K562 (cell line): Measurements from ENCODE around the gene GP2. TPM values are rescaled to one million over a fixed set of nuclear protein-coding genes. Genes with fewer than 3 reads are reported as not detected.

ENCODE experiments used
- ATAC-seq: fragments of 200-7000 bp; cut with Tn5 transposase; 3 replicates; pipeline ENCODE4 v1.9.1; 2020; ENCODE audit warnings: moderate library complexity
- BruUV-seq: library from RNA; stranded (reverse); fragments of 400-500 nt; replicated peaks from 2 replicates; lab custom pipeline; 2021; lab: Mats Ljungman, UMichigan
- CTCF ChIA-PET: fragments of 300-600 bp; formaldehyde crosslinking; extraction: SDS; loops from one replicate; lab custom pipeline; 2021; ENCODE audit warnings: low intra/inter-chr PET ratio; lab: Yijun Ruan, JAX
- POLR2A ChIA-PET: fragments of 300-600, 350-650 bp; sonication (Branson Sonifier 250); formaldehyde crosslinking; extraction: SDS; loops from one replicate; lab custom pipeline; 2021; ENCODE audit warnings: antibody characterized with exemption, inconsistent platforms; lab: Yijun Ruan, JAX
- DNase-seq, 4 experiments: peaks; one replicate each; pipeline versions ENCODE4 v3.0.0 to v3.0.0-alpha.2; 2011 to 2018; ENCODE audit warnings: low spot score in 3 of 4, mixed read lengths in 3 of 4; ENCODE audit errors: extremely low read depth in 1 of 4
- FAIRE-seq: peaks from 2 replicates; lab custom pipeline; 2011; peaks lifted over from hg19 to GRCh38; lab: Jason Lieb, UNC
- H2AFZ ChIP-seq: 2 replicates; pipeline ENCODE4 v1.6.0; 2011; ENCODE audit warnings: low read depth, low read length, control low read depth, inconsistent platforms
- H3K27ac ChIP-seq: fragments of 200-600 bp; 3 replicates; pipeline ENCODE4 v1.8.0; 2011; ENCODE audit warnings: low read depth, mild to moderate bottlenecking, control low read depth, inconsistent platforms, low read length, moderate library complexity, mixed read lengths; ENCODE audit errors: extremely low read depth
- H3K27me3 ChIP-seq, 2 experiments: fragments of 300-600 bp in 1 of 2; 2 replicates in 1 of 2; 3 replicates in 1 of 2; pipeline versions ENCODE4 v1.6.0 to v1.8.0; 2011; ENCODE audit warnings: inconsistent platforms in 2 of 2, low read length in 2 of 2, mild to moderate bottlenecking in 1 of 2, mixed read lengths in 1 of 2, moderate library complexity in 1 of 2; ENCODE audit not compliant: control insufficient read depth in 2 of 2, insufficient read depth in 2 of 2
- H3K36me3 ChIP-seq: fragments of 300-600 bp; 3 replicates; pipeline ENCODE4 v1.8.0; 2011; ENCODE audit warnings: mild to moderate bottlenecking, low read length, inconsistent platforms; ENCODE audit not compliant: control insufficient read depth, insufficient read depth
- H3K4me1 ChIP-seq, 2 experiments: fragments of 200-600 bp in 1 of 2; replicated peaks in 1 of 2; 2 replicates in 1 of 2; 3 replicates in 1 of 2; pipeline versions ENCODE4 v1.5.1 to v1.8.0; 2011; ENCODE audit warnings: inconsistent platforms in 2 of 2, low read length in 2 of 2, mild to moderate bottlenecking in 1 of 2, mixed read lengths in 1 of 2, moderate library complexity in 1 of 2; ENCODE audit not compliant: control insufficient read depth in 2 of 2, insufficient read depth in 2 of 2
- H3K4me2 ChIP-seq: 2 replicates; pipeline ENCODE4 v1.6.1; 2011; ENCODE audit warnings: low read length, control low read depth, inconsistent platforms, mixed read lengths; ENCODE audit not compliant: insufficient read depth
- H3K4me3 ChIP-seq: fragments of 200-600 bp; sonication (generic), shearing (Covaris generic); 2 replicates; pipeline ENCODE4 v1.5.1; 2016; ENCODE audit warnings: control low read depth, inconsistent platforms
- H3K79me2 ChIP-seq: fragments of 200-600 bp; 3 replicates; pipeline ENCODE4 v1.8.0; 2011; ENCODE audit warnings: low read length, inconsistent platforms; ENCODE audit not compliant: control insufficient read depth, insufficient read depth
- H3K9ac ChIP-seq, 2 experiments: 2 replicates each; pipeline versions ENCODE4 v1.6.0 to v1.6.1; 2011; ENCODE audit warnings: low read depth in 2 of 2, low read length in 2 of 2, control low read depth in 1 of 2, inconsistent platforms in 1 of 2, mild to moderate bottlenecking in 1 of 2, mixed read lengths in 1 of 2; ENCODE audit not compliant: insufficient read depth in 1 of 2
- H3K9me1 ChIP-seq: one replicate; pipeline ENCODE4 v1.6.0; 2011; ENCODE audit warnings: inconsistent platforms, mild to moderate bottlenecking, low read length, moderate library complexity; ENCODE audit not compliant: control insufficient read depth, insufficient read depth
- H3K9me3 ChIP-seq: replicated peaks from 2 replicates; pipeline ENCODE4 v1.5.1; 2011; ENCODE audit warnings: low read depth, low read length, inconsistent platforms; ENCODE audit not compliant: control insufficient read depth, insufficient read depth
- H4K20me1 ChIP-seq: replicated peaks from 2 replicates; pipeline ENCODE4 v1.6.1; 2011; ENCODE audit warnings: low read length, inconsistent platforms, mixed read lengths; ENCODE audit not compliant: control insufficient read depth, insufficient read depth
- ARID3B ChIP-seq: fragments of 250-450 bp; sonication (Bioruptor Pico); IDR thresholded peaks from 2 replicates; pipeline ENCODE4 v1.4.0; 2020; ENCODE audit warnings: borderline replicate concordance
- FOXP4 ChIP-seq: sonication (generic); formaldehyde crosslinking; IDR thresholded peaks from 2 replicates; pipeline ENCODE4 v1.8.0; 2022; ENCODE audit warnings: mild to moderate bottlenecking, missing genetic modification reagents, borderline replicate concordance
- HMBOX1 ChIP-seq: sonication (generic); IDR thresholded peaks from 2 replicates; pipeline ENCODE4 v1.6.1; 2016
- HOMEZ ChIP-seq: fragments of 250-450 bp; sonication (Bioruptor Pico); IDR thresholded peaks from 2 replicates; pipeline ENCODE4 v1.4.0; 2020; ENCODE audit warnings: mild to moderate bottlenecking, moderate library complexity
- ILF3 ChIP-seq: fragments of 450-650 bp; IDR thresholded peaks from 2 replicates; pipeline ENCODE4 v1.6.1; 2018; ENCODE audit warnings: antibody characterized with exemption, mild to moderate bottlenecking, moderate library complexity, borderline replicate concordance
- MED1 ChIP-seq: sonication (generic); formaldehyde crosslinking; IDR thresholded peaks from 2 replicates; pipeline ENCODE4 v1.8.1; 2023; ENCODE audit warnings: missing genetic modification reagents, borderline replicate concordance
- MYBL2 ChIP-seq, 2 experiments: fragments of 450-650 bp in 1 of 2; sonication (generic) in 1 of 2; formaldehyde crosslinking in 1 of 2; IDR thresholded peaks; 2 replicates each; pipeline versions ENCODE4 v1.6.1 to v1.8.1; 2017 to 2022; ENCODE audit warnings: borderline replicate concordance in 1 of 2, inconsistent platforms in 1 of 2, low read depth in 1 of 2, mild to moderate bottlenecking in 1 of 2, missing genetic modification reagents in 1 of 2, moderate library complexity in 1 of 2
- MYC ChIP-seq, 2 experiments: fragments of 250-450 bp in 1 of 2; sonication (Bioruptor Pico) in 1 of 2; IDR thresholded peaks; 2 replicates each; pipeline versions ENCODE4 v1.5.1 to v1.6.1; 2012 to 2021; ENCODE audit warnings: low read depth in 2 of 2, borderline replicate concordance in 1 of 2, improper control_type of control experiment in 1 of 2, low read length in 1 of 2, mild to moderate bottlenecking in 1 of 2, moderate library complexity in 1 of 2
- PRPF4 ChIP-seq: fragments of 200-400 bp; formaldehyde crosslinking; IDR thresholded peaks from one replicate; pipeline ENCODE4 v1.6.1; 2017; ENCODE audit warnings: low read length, low read depth, mild to moderate bottlenecking; ENCODE audit not compliant: insufficient read depth, poor library complexity, severe bottlenecking
- PURB ChIP-seq: sonication (generic); formaldehyde crosslinking; IDR thresholded peaks from 2 replicates; pipeline ENCODE4 v1.9.0; 2021; ENCODE audit warnings: low read depth, mild to moderate bottlenecking, missing genetic modification reagents
- RBFOX2 ChIP-seq: fragments of 200-400 bp; formaldehyde crosslinking; IDR thresholded peaks from 2 replicates; pipeline ENCODE4 v1.6.1; 2017; ENCODE audit warnings: low read depth, mild to moderate bottlenecking, low read length, moderate library complexity
- RBM22 ChIP-seq: fragments of 200-400 bp; formaldehyde crosslinking; IDR thresholded peaks from 2 replicates; pipeline ENCODE4 v1.6.1; 2018; ENCODE audit warnings: low read length, low read depth; ENCODE audit not compliant: poor library complexity, severe bottlenecking
- SIN3B ChIP-seq: fragments of 450-650 bp; IDR thresholded peaks from 2 replicates; pipeline ENCODE4 v1.6.1; 2017; ENCODE audit warnings: low read depth, mild to moderate bottlenecking, moderate library complexity
- TRIM24 ChIP-seq, 2 experiments: fragments of 450-650 bp; IDR thresholded peaks; 2 replicates each; pipeline ENCODE4 v1.6.1; 2016
- WGBS: fragments of 100-300 bp; shearing (Covaris generic); methylation state at CpG from one replicate; pipeline ENCODE4 v1.1.6; 2016; ENCODE audit warnings: low coverage, mixed read lengths; ENCODE audit not compliant: insufficient coverage; ENCODE audit errors: missing lambda C conversion rate; 5-methylcytosine and 5-hydroxymethylcytosine counted together
- in situ Hi-C: fragments of 300-500 bp; cut with MboI; formaldehyde crosslinking; loops from 4 replicates; pipeline ENCODE4 v1.15.0; 2018; ENCODE audit warnings: inconsistent platforms, mixed read lengths
- intact Hi-C: fragments of 100-400 bp; cut with micrococcal nuclease; formaldehyde crosslinking; loops from 2 replicates; pipeline ENCODE4 v1.14.2; 2022
- polyA plus RNA-seq, 8 experiments: library from polyadenylated mRNA; depleted of rRNA in 4 of 8; stranded (reverse) in 5 of 8; unstranded in 3 of 8; fragments of >200 nt; fragmentation: Nextera tagmentation in 2 of 8; fragmentation: Illumina TruSeq in 1 of 8; extraction: Ambion mirVana in 2 of 8; extraction: Trizol in 1 of 8; gene quantifications; 2 replicates each; pipeline versions ENCODE4 v1.2.1 to v1.2.3, GENCODE V29; 2011 to 2014; ENCODE audit warnings: inconsistent platforms in 1 of 8, missing spikeins in 1 of 8
- total RNA-seq, 7 experiments: library from RNA; depleted of rRNA in 6 of 7; stranded (reverse); fragments of >200 nt in 6 of 7; fragmentation: Illumina TruSeq in 2 of 7; extraction: Trizol in 2 of 7; gene quantifications; 2 replicates each; pipeline versions ENCODE4 v1.2.1 to v1.2.3, GENCODE V29; 2011 to 2021; ENCODE audit warnings: low replicate concordance in 1 of 7

Gene GP2
- total and polyA plus RNA-seq, 9 of the 15 experiments (the other 6 are each of a cell fraction or from before 2014, with no cell fraction given) = 5.9 TPM; not detected in 8

GRCh38 chr16:20363191-20363590 is 35.9 kb upstream of the GP2 start:
- no TSS peak for BruUV-seq
- in situ Hi-C loops = no loop called here
- CTCF ChIA-PET = no interaction called here
- no peak for TF ChIP-seq TRIM24 (IDR thresholded peaks at IDR 0.05)
- no peak for TF ChIP-seq MYC (IDR thresholded peaks at IDR 0.05; ENCODE audit: low read depth, low read length)
- no peak for TF ChIP-seq MYC (CRISPR knock-in tag; IDR thresholded peaks at IDR 0.05; ENCODE audit: borderline replicate concordance, low read depth)
- TF ChIP-seq MED1 (CRISPR knock-in tag) = no peak
- TF ChIP-seq SIN3B = no peak
- TF ChIP-seq ARID3B = no peak
- no peak for TF ChIP-seq FOXP4 (CRISPR knock-in tag)
- TF ChIP-seq PRPF4 = no peak
- TF ChIP-seq HMBOX1 = no peak
- no peak for TF ChIP-seq ILF3
- TF ChIP-seq PURB (CRISPR knock-in tag) = no peak
- no peak for TF ChIP-seq HOMEZ (CRISPR knock-in tag)
- no peak for TF ChIP-seq RBM22
- TF ChIP-seq RBFOX2 = no peak
- TF ChIP-seq MYBL2 (IDR thresholded peaks at IDR 0.05; ENCODE audit: low read depth) = no peak
- TF ChIP-seq MYBL2 (CRISPR knock-in tag; IDR thresholded peaks at IDR 0.05; ENCODE audit: borderline replicate concordance) = no peak

More at GRCh38 chr16:20363191-20363590, 35.9 kb upstream of the GP2 start:
- DNase-seq (no peak), FAIRE-seq (no peak), ATAC-seq (no peak)
- H2AFZ ChIP-seq = no peak overlapping the region
- H3K79me2 ChIP-seq = no peaks in the 10 kb centered on the region
- WGBS = 0% methylated on average over 2 of the region's 2 CpGs
- intact Hi-C loops = no loop called here
- H3K4me3 ChIP-seq = no peak overlapping the region
- H3K9me1 ChIP-seq = no peaks in the 10 kb centered on the region
- no peaks in the 10 kb centered on the region for H3K4me1 ChIP-seq
- no peak overlapping the region for H3K4me2 ChIP-seq
- peaks cover 0 to 3% of the 10 kb centered on the region in 2 experiments; a peak in 1 of 5 replicates for H3K27me3 ChIP-seq
- no peak overlapping the region for H3K9ac ChIP-seq
- no peaks in the 10 kb centered on the region for H3K36me3 ChIP-seq
- no peaks in the 10 kb centered on the region for H3K9me3 ChIP-seq
- POLR2A ChIA-PET = interaction anchor here (1.7 kb wide), 1 partner anchor 11 kb away, joined by 3 read pairs; no protein-coding TSS in a partner anchor
- no peak overlapping the region for H3K27ac ChIP-seq
- no peaks in the 10 kb centered on the region for H4K20me1 ChIP-seq
